Measurements from ENCODE around the gene DPP9.
"Not testable (repeated sequence)": the region's sequence is repeated elsewhere in the genome, so short reads cannot be mapped to it uniquely, and the experiment has no call there.

The DPP9 gene

GRCh38 chr19:4740092-4740491 lies 16.4 kb upstream of the DPP9 start:
- no peak for DNase-seq (ENCODE audit: low read depth)

- no peak for DNase-seq (ENCODE audit: low read depth)
Observed at GRCh38 chr19:4738734-4739133, 15.1 kb upstream of the DPP9 start.

GRCh38 chr19:4737955-4738600 lies 14.4 kb upstream of the DPP9 start:
- DNase-seq (ENCODE audit: low read depth): no peak

GRCh38 chr19:4733755-4734345 lies 10.2 kb upstream of the DPP9 start:
- no peak for DNase-seq (ENCODE audit: low read depth)

- peak; percentile 8 for DNase-seq (ENCODE audit: low read depth)
Observed at GRCh38 chr19:4732680-4733114, 9.1 kb upstream of the DPP9 start.

- DNase-seq (ENCODE audit: low read depth): peak; percentile 27
Observed at GRCh38 chr19:4730740-4731171, 7.1 kb upstream of the DPP9 start.

GRCh38 chr19:4728871-4729270 lies 5.2 kb upstream of the DPP9 start:
- DNase-seq (ENCODE audit: low read depth): no peak

- DNase-seq (ENCODE audit: low read depth): no peak
Observed at GRCh38 chr19:4722671-4723594, 709 bp downstream of the DPP9 start.

GRCh38 chr19:4721196-4721595 lies 2.4 kb downstream of the DPP9 start:
- no peak for DNase-seq (ENCODE audit: low read depth)

GRCh38 chr19:4720037-4720700 lies 3.5 kb downstream of the DPP9 start:
- DNase-seq (ENCODE audit: low read depth): no peak

- DNase-seq (ENCODE audit: low read depth): no peak
Observed at GRCh38 chr19:4719499-4719866, 4.2 kb downstream of the DPP9 start.

GRCh38 chr19:4717966-4718701 lies 5.5 kb downstream of the DPP9 start:
- DNase-seq (ENCODE audit: low read depth): no peak

- no peak for DNase-seq (ENCODE audit: low read depth)
Observed at GRCh38 chr19:4717191-4717965, 6.3 kb downstream of the DPP9 start.

- DNase-seq (ENCODE audit: low read depth): no peak
Observed at GRCh38 chr19:4715529-4716221, 8.0 kb downstream of the DPP9 start.

- DNase-seq (ENCODE audit: low read depth): not testable (repeated sequence)
Observed at GRCh38 chr19:4715178-4715528, 8.5 kb downstream of the DPP9 start.

- DNase-seq (ENCODE audit: low read depth): no peak
Observed at GRCh38 chr19:4714016-4714415, 9.6 kb downstream of the DPP9 start.

- DNase-seq (ENCODE audit: low read depth): no peak
Observed at GRCh38 chr19:4713384-4713951, 10.2 kb downstream of the DPP9 start.

GRCh38 chr19:4712771-4713170 lies 10.9 kb downstream of the DPP9 start:
- no peak for DNase-seq (ENCODE audit: low read depth)

GRCh38 chr19:4711211-4711610 lies 12.4 kb downstream of the DPP9 start:
- no peak for DNase-seq (ENCODE audit: low read depth)

GRCh38 chr19:4710281-4710600 lies 13.4 kb downstream of the DPP9 start:
- no peak for DNase-seq (ENCODE audit: low read depth)
